HK-2 (cell line): Measurements from ENCODE around the gene ZNF154.
"Not testable (repeated sequence)": the region's sequence is repeated elsewhere in the genome, so short reads cannot be mapped to it uniquely, and the experiment has no call there.

Experiments used
- DNase-seq: peaks from one replicate; pipeline ENCODE4 v3.0.0-alpha.2; 2018; ENCODE audit not compliant: unreplicated experiment

ZNF154 gene

DNA sequence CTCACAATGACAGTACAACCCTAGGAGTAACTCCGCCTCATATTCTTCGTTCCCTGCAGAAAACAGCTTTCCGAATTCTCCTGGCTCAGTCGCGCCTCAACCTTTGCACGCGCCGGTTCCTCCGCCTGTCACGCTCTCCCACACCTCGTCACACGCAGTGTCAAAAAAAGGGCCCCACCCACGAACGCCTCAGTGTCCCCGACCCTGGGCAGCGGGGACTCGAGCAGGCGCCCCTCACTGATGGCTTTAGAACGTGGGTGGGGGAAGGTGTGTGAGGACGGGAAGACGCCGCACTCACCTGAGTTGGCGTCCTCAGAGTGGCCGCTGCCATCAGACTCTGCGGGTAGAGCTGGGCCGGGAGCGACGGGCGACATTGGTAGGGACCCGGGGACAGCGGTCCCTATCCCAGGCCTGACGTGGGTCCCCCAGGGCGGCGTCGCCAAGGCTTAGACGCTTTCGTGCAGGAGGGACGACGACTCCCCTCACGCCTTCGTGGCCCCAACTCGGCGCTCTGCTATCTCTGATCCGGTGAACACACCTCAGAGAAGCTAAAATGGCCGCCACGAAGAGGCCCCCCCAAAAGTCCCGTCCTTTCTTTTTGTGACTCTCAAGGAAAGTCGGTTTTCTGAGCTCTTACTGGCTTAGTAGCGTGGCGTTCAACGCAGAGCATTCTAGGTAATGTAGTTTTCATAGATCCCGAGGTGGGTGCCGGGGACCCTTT, at the start of gene ZNF154:
ZNF154 (minus strand) TSS at position 564 of the 721 bp plus-strand sequence; CDS start at position 331, 233 bp downstream.
- no peak for DNase-seq

DNA sequence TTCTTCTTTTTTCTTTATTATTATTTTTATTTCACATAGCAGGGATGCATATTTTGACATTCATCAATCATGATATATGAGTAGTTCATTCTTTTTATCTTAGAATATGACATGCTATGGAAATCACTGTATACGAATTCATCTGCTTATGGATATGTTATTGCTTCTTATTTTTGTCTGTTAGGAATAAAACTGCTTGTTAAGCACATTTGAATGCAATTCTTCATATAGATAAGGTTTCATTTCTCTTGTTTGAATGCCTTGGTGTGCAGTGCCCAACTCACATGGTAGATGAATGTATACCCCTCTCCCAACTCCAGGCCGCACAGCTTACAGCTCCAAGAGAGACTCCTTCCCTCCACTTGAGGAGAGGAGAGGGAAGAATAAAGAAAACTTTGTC, 48.9 kb upstream of the ZNF154 start:
- DNase-seq = no peak

DNA sequence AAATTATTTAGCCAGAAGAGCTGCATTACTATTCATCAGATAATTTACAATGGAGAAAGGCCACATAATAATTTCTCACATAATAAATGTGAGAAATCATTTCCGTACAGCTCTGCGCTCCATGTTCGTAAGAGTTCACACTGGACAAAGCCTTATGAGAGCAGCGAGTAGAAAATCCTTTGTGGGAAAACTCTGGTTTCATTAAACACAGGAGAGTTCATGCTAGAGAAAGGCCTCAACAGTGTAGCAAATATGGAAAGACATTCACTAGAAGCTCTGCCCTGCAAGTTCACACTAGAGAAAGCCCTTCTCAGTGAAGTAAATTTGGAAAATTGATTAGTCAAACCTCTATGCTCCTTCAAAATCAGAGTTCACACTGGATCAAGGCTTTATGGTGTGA, 46.0 kb upstream of the ZNF154 start:
- DNase-seq = no peak

DNA sequence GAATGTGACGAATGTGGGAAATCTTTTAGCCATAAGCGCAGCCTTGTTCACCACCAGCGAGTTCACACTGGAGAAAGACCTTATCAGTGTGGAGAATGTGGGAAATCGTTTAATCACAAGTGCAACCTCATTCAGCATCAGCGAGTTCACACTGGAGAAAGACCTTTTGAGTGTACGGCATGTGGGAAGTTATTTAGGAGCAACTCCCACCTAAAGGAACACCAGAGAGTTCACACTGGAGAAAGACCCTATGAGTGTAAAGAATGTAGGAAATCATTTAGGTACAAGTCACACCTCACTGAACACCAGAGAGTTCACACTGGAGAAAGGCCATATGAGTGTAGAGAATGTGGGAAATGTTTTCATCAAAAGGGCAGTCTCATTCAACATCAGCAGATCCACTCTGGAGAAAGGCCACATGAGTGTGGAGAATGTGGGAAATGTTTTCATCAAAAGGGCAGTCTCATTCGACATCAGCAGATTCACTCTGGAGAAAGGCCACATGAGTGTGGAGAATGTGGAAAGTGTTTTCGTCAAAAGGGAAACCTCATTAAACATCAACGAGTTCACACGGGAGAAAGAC, 45.2 kb upstream of the ZNF154 start:
- no peak for DNase-seq

DNA sequence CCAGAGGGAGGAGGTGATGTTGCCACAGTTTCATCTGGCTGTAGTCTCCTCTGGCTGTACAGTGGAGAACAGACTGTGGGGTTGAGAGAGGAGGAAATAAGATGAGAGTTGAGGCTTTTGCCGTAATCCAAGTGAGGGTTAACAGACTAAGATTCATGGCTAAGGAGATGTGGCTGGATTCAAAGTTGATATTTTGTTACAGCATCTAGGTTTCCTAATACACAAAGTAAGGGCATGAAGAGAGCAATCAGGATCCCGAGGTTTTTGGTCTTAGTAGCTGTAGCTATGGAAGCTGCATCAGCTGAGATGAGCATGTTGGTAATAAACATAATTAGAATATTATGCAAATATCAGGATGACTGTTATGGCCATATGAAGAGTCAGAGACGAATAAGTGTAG, 39.0 kb upstream of the ZNF154 start:
- no peak for DNase-seq

DNA sequence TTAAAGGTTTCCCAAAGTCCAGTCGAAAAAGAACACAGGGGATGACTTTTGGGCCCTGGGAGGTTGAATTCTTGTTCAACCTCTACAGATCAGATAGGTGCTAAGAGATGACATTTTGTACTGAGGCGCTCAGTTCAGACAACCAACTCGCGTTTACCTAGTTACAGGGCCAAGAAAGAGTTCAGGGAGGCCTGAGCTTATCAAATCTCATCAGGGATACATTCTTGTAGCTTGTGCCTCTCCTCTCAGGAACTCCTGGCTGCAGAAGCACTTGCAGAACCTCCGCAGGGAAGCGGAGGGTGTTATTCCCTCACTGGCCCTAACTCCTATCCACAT, 38.4 kb upstream of the ZNF154 start:
- DNase-seq = no peak

DNA sequence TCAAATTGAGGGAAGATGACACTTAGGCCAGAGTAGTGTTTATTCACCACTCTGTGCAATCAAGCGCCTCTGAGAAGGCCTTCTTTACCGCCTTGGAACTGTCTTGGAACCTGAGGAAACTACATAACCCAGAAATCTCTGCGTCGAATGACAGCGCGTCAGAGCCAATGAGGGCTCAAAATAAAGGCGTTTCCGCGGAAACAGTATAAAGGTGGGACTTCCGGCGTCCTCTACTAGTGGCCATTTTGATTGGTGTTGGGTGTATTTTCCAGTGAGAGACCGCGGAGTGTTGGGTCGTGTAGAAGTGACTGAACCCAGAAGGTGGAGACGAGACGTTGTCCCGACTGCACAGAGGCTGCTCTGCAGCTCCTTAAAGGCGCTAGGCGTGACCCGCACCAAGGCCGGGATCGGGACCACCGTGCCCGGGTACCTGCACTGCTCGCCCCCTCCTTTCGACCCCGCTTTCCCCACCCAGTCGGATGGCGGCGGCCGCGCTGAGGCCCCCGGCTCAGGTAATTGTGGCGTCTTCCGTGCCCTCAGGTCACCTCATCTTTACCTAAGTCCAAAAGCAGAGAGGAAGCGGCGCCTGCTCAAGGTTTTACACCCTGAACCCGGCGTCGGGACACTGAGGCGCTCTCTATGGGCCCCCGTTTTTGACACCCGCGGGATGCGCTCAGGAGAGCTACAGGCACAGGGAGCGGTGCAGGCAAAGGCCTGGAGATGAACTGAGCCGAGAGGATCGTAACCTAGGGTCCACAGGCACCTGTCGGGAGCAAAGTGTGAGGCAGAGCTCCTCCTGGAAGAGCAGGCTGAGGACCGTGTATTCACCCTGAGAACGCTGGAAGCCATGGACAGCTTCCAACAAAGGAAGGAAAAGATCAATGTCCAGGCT, 37.8 kb upstream of the ZNF154 start, which contains the start of gene ZNF776:
ZNF776 (plus strand) TSS at position 236 of the 892 bp plus-strand sequence; CDS start at position 480, 244 bp downstream.
- peak; percentile 84 for DNase-seq

DNA sequence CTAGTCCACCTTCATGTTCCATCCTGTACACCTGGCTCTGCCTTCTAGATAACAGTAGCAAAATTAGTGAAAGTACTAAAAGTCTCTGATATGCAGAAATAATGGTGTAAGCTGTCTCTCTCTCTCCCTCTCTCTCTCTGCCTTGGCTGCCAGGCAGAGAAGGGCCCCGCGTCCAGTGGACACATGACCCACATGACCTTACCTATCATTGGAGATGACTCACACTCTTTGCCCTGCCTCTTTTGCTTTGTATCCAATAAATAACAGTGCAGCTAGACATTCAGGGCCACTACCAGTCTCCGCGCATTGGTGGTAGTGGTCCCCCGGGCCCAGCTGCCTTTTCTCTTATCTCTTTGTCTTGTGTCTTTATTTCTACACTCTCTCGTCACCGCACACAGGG, 29.8 kb upstream of the ZNF154 start:
- not testable (repeated sequence) for DNase-seq

DNA sequence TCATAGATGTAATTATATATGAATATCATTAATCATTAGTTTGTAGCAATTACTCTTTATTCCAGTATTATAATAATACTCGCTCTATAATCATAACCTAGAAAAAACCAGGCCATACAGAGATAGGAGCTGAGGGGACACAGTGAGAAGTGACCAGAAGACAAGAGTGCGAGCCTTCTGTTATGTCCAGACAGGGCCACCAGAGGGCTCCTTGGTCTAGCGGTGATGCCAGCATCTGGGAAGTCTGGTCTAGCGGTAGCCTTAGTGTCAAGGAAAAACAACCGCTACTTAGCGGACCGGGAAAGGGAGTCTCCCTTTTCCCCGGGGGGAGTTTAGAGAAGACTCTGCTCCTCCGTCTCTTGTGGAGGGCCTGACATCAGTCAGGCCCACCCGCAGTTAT, 29.3 kb upstream of the ZNF154 start:
- DNase-seq = not testable (repeated sequence)

DNA sequence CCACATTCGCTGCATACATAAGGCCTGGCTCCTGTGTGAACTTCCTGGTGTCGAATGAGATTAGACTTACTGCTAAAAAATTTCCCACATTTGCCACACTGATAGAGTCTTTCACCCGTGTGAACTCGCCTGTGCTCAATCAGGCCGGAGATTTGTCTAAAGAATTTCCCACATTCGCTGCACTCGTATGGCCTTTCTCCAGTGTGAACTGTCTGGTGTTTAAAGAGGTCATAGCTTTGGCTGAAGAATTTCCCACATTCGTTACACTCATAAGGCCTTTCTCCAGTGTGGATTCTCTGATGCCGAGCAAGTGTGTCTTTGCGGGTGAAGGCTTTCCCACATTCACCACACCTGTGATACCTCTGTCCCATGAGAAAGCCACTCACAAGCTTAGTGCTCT, 11.9 kb upstream of the ZNF154 start:
- DNase-seq = no peak

DNA sequence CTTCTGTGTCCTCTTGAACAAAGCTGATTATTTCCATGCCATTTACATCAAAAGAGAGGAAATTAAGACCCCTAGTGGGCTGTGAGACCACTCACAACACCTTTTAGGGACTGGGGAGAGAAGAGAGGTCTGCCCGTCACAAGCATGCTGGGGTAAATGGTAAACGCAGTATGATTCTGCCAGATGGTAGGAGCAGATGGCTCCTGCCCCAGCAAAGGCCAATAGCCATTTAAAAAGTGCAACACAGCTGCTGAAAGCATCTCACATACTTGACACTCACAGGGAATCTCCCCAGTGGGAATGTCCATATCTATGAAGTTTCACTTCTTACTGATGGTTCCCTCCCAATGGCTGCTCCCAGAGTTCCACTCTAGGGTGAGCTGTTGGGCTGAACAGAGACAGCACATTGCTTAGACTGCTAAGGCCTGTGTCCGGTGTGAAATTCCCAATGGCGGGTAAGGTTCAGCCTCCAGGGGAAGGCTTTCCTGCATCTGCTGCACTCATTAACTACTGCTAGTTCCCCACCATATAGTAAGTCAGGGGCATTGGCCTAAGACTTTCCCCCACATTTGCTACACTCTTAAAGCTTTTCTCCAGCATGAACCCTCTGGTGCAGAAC, 11.0 kb upstream of the ZNF154 start:
- DNase-seq = no peak

DNA sequence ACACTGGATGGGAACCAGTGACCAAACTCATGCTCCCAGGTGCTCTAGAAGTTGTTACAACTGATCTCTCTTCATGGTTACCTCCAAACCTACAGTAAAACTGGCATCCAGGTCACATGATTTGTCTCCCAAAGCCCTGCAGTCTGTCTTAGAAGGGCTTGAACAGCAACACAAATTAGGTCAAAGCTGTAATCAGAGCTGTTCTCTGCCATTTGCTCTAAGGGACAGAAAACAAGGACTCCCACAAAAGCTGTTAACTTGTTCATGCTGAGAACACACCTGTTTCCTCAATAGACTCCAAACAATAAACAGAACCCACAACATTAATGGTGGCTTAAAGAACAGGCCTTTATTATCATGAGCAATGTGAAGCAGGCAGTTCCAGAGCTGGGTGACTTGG, 10.4 kb upstream of the ZNF154 start:
- no peak for DNase-seq

DNA sequence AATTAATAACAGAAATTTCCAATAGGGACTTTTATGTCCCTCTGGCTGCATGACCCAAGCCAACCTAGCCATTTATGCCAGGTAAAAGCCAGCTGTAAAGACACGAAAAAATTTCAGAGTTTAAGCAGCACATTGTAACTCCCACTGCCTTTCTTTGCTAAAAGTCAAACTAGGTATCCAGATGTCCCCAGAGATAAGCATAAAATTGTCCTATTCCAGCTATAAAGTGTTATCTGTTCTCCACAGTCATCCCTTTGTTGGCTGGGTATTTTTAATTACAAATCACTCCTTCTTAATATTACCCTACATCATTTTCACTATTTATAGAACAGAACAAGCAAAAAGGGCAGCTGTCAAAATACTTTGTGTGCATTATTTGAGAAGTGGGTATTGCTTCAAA, 3.2 kb upstream of the ZNF154 start:
- no peak for DNase-seq

DNA sequence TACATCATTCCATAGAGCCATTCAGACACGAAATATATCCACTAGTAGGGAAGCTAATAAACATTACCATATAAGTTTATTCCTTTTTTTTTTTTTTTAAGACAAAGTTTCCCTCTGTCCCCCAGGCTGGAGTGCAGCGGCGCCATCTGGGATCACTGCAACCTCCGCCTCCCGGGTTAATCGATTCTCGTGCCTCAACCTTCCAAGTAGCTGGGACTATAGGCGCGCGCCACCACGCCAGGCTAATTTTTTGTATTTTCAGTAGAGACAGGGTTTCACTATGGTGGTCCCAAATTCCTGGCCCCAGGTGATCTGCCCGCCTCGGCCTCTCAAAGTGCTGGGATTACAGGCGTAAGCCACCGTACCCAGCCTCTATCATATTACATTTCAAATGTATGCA, 612 bp upstream of the ZNF154 start:
- DNase-seq = no peak

DNA sequence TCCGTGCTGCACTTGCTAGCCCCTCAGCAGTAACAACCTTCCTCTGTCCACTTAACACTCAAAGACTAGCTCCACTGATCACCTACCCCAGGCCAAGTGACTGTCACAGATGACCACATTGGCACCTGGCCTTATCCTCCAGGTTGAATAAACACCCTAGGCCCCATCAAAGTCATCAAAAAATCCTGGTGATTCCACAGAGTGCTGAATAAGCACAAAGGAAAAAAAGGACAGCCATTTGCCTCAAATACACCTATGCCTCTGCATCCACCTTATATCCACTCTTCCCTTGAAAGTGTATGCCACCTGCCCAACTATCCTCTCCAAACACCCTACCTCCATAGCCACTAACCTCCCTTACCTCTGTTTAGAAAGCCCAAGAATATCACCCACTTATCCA, 2.7 kb downstream of the ZNF154 start:
- DNase-seq = no peak

DNA sequence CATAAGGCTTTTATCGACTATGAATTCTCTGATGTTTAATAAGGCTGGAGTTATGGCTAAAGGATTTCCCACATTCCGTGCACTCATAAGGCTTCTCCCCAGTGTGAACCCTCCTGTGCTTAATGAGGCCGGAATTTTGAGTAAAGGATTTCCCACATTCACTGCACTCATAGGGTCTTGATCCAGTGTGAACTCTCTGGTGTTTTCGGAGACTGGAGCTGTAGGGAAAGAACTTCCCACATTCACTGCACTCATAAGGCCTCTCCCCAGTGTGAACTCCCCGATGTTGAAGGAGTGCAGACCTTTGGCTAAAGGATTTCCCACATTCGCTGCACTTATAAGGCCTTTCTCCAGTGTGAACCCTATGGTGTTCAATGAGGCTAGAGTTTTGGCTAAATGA, 7.4 kb downstream of the ZNF154 start:
- no peak for DNase-seq

DNA sequence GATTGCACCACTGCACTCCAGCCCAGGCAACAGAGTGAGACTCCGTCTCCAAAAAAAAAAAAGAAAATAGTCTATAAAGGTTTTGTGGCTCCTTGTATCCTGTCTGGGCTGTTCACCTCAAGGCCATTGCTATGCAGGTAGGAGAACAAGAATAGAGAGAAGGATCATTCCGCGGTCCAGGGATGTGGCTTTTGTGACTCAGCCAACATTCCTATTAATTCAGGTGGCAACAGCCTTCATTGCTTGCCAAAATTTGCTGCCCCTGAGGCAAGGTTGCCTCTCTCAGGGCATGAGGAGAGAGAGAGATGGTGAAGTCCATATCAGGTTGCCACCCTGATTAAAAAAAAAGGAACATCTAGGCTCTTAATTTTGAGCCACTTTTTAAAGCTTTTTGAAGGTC, 19.3 kb downstream of the ZNF154 start:
- no peak for DNase-seq

DNA sequence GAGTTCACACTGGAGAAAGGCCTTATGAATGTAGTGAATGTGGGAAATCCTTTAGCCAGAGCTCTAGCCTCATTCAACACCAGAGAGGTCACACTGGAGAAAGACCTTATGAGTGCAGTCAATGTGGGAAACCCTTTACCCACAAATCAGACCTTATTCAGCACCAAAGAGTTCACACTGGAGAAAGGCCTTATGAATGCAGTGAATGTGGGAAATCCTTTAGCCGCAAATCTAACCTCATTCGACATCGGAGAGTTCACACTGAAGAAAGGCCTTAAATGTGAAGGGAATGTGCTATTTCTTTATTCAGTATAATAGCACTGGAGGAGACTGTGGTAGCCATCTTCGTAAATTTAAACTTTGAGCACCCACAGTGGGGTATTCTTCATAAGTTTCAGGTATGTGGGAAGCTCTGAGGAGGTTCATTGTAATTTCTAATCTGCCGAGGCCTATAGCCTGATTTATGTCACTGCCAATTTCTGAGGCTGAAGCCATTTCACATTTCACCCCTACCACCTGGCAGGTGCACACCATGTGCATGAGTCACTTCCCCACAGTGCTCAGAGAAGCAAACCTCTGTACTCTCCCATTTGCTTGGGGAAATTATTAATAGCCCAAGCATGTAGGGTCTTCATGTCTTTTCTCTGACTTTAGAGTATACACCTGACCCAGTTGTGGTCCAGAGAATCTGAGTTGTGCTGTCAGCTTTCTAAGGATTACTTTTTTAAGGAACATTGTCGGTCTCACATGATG, 20.8 kb downstream of the ZNF154 start:
- no peak for DNase-seq

DNA sequence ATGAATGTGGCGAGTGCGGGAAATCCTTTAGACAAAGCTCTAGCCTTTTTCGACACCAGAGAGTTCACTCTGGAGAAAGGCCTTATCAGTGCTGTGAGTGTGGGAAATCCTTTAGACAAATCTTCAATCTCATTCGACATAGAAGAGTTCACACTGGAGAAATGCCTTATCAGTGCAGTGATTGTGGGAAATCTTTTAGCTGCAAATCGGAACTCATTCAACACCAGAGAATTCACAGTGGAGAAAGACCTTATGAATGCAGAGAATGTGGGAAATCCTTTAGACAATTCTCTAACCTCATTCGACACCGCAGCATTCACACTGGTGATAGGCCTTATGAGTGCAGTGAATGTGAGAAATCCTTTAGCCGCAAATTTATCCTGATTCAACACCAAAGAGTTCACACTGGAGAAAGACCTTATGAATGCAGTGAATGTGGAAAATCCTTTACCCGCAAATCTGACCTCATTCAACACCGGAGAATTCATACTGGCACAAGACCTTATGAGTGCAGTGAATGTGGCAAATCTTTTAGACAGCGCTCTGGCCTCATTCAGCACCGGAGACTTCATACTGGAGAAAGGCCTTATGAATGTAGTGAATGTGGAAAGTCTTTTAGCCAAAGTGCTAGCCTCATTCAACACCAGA, 21.5 kb downstream of the ZNF154 start:
- no peak for DNase-seq

DNA sequence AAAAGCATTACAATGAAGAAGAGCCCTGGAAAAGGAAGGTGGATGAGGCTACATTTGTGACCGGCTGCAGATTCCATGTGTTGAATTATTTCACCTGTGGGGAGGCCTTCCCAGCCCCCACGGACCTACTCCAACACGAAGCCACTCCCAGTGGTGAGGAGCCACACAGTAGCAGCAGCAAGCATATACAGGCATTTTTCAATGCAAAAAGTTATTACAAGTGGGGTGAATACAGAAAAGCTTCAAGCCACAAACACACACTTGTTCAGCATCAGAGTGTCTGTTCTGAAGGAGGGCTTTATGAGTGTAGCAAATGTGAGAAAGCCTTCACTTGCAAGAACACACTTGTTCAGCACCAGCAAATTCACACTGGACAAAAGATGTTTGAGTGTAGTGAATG, 22.3 kb downstream of the ZNF154 start:
- DNase-seq = no peak

DNA sequence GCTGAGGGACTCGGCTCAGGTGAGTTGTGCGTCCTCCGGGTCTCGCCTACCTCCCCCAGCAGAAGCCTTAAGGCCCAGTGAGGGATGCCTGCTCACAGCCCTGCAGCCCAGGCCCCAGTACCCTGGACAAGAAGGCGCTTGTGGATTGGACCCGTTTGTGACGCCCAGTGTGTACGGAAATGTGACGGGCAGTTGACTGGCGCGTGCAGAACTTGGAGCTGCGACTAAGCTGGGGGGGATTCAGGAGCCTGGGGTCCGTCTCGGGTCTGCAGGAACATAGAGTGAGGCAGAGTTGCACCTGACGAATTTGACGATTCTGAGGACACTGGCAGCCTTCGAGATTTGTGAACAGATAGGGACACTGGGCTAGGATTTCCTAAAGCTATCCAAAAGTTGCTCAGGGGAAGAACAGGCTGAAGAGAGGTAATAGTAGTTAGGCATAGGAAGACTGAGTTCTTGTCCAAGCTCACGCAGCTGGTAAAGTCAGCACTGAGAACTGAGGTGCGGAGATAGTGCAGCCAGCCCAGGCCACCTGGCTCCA, 26.7 kb downstream of the ZNF154 start:
- no peak for DNase-seq
